Heart left ventricle (tissue), 13 donors: Measurements from ENCODE around the gene NXN.

Experiments used
- POLR2A ChIP-seq, 2 donors: fragments of 450-650 bp; IDR thresholded peaks; one replicate each; pipeline ENCODE4 v1.6.1; 2017; ENCODE audit warnings: antibody characterized with exemption in 2 of 2, mild to moderate bottlenecking in 2 of 2, moderate library complexity in 2 of 2
- TF ChIP-seq, protein P1 (sequence below), 12 donors: fragments of 200-600 bp; sonication (generic) in 4 of 12; IDR thresholded peaks; one replicate each; pipeline versions ENCODE4 v1.5.0 to v1.8.0; 2018 to 2022; ENCODE audit warnings: antibody characterized with exemption in 12 of 12, mild to moderate bottlenecking in 5 of 12
- donor health status: ischemic (EF 13 %, LVEDD 7.1; RV severe dilation, severe dysfunction).
- donor health status: DM: no; HTN: yes; CAD: no.
- donor health status: DM: no; HTN: no; CAD: no.
- donor health status: ischemic (EF 25% LVEDD 6.9; RV normal size, moderate dysfunction).
- donor health status: ischemic (EF 25% LVEDD 5.7; RV mildly dilated, moderate dysfunction).
- donor health status: ischemic (EF 35%, LVEDD 5.7; RV mildly dilated, moderate dysfunction).
- donor health status: nonischemic (EF 11% LVEDD 7.7; RV severe dilation, severe dysfunction).
- donor health status: DM: yes; HTN: yes; CAD: no.
- donor health status: PGD.
- donor health status: ischemic (EF 29% LVEDD 5.4; RV normal size, mild dysfunction).
- donor health status: nonischemic (EF 23%, LVEDD 6.1; RV moderate dilation, normal function).

DNA sequence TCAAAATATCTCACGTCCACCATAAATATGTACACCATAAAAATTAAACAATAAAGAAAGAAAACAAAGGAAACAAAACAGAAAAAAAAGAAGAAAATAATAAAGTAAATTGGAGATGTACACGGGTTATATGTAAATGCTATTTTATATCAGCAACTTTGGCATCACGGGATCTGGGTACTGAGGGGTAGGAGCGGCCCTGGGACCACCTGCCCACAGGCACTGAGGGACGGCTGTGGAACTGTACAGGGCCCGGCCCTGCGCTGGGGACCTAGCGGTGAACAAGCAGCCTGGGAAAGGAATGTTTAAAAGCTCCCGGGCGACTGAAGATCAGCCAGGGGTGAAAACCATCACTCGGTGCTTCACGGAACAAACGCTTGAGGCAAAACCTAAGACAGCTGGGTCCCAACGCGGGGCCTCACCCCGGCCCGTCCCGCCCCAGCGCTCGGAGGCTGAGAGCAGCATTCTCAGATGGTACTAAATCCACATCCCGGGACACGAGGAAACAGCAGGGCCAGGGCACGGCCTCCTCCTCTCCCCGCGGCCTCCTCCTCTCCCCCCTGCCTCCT is 31.2 kb downstream of the NXN start:
- TF ChIP-seq, protein P1, sequence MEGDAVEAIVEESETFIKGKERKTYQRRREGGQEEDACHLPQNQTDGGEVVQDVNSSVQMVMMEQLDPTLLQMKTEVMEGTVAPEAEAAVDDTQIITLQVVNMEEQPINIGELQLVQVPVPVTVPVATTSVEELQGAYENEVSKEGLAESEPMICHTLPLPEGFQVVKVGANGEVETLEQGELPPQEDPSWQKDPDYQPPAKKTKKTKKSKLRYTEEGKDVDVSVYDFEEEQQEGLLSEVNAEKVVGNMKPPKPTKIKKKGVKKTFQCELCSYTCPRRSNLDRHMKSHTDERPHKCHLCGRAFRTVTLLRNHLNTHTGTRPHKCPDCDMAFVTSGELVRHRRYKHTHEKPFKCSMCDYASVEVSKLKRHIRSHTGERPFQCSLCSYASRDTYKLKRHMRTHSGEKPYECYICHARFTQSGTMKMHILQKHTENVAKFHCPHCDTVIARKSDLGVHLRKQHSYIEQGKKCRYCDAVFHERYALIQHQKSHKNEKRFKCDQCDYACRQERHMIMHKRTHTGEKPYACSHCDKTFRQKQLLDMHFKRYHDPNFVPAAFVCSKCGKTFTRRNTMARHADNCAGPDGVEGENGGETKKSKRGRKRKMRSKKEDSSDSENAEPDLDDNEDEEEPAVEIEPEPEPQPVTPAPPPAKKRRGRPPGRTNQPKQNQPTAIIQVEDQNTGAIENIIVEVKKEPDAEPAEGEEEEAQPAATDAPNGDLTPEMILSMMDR (IDR thresholded peaks at IDR 0.05) = no peak
- TF ChIP-seq POLR2A (IDR thresholded peaks at IDR 0.05) = no peak
